GM19099 (cell line): ENCODE results near the gene BBOX1.

ENCODE experiments used
- POLR2A ChIP-seq: IDR thresholded peaks from 3 replicates; pipeline ENCODE4 v1.6.1; 2011; ENCODE audit warnings: low read depth; ENCODE audit not compliant: insufficient read length; ENCODE audit errors: extremely low read depth

BBOX1 gene

GRCh38 chr11:27057091-27057780 lies 16.6 kb downstream of the BBOX1 start:
- no peak for TF ChIP-seq POLR2A

GRCh38 chr11:27058456-27058855 lies 17.8 kb downstream of the BBOX1 start:
- no peak for TF ChIP-seq POLR2A

GRCh38 chr11:27059431-27059830 lies 18.8 kb downstream of the BBOX1 start:
- no peak for TF ChIP-seq POLR2A

DNA sequence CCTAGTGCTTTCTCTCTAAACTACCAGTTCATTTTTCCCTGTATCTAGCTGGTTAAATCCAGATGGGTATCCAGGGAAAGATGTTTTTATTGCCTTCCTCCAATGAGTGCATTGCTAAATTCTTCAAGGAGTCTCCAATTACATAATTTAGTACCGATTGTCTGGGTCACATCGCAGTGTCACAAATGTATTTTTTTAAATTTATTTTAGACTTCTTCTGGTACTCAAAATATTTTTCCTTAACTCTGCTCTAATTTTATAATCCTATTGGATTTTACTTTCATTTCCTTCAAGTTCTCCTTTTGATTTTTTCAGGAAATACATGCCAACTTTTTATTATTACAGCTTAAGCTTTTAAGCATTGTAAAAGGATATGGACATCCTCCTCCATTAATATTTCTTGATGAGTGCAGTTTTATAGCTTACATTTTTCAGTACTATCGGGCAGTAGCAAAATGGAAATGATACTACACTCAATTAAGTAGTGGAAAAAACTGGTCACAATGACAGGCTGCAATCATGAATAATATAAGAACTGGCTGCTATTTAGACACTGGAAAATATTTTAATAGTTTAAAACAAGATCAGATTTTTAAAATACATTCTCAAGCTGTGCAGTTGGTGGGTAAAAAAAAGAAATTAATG lies 20.3 kb downstream of the BBOX1 start:
- TF ChIP-seq POLR2A = no peak

DNA sequence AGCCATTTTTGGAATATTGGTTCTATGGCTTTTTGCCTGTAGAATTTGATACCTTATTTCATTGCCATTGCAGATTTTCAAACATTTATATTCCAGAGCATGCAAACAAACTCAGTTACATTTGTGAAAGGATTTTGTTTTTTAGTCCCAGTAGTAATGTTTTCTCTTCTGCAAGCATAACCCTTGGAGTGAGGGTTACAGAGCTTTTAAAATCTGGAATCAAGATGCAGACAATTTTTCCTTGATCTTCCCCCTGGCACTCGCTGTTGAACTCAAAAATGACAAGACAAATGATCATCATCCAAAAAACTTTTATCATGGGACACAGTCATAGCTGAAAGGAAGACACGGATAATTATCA lies 20.8 kb downstream of the BBOX1 start:
- no peak for TF ChIP-seq POLR2A

- TF ChIP-seq POLR2A = no peak
These were observed 23.5 kb downstream of the BBOX1 start for GRCh38 chr11:27064086-27064485.

- TF ChIP-seq POLR2A = no peak
These were observed 34.6 kb downstream of the BBOX1 start for GRCh38 chr11:27075192-27075591.

DNA sequence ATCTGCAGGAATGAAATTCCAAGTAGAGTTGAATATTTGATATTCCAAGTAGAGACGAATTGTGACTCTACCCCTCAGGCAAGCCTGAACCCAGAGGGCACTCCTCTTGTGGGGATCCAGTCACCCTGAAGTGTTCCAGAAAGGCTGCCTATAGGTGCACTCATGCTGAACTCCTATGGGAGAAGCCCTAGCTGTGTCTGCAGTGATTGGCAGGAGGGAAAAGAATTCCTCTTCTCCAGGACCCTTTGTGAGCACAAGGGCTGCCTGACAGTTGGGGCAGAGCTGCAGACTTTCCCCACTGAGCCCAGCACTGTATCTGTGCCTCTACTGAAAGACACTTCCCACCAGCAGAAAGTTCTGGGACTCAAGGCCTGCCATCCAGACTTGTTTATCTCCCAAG lies 35.0 kb downstream of the BBOX1 start:
- no peak for TF ChIP-seq POLR2A

DNA sequence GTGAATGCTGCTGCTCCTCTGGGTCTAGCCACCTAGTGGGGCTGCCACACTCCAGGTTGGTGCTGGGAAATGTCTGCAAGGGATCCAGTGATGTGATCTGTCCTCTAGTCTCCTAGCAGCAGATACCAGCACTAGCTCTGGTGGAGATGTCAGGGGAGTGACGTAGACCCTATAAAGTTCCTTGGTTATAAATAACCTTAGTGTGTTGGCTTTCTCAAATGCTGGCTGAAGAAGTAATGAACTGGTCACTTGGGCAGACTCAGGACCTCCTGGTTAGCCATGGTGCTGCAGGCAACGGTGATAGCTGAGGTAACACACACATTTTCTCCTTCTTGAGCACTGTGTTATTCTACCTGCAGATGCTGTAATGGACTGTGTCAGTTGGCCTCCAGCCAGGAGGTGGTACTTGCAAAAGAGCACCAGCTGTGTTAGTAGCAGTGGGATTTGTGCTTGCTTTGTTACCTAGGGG lies 35.5 kb downstream of the BBOX1 start:
- TF ChIP-seq POLR2A = no peak

DNA sequence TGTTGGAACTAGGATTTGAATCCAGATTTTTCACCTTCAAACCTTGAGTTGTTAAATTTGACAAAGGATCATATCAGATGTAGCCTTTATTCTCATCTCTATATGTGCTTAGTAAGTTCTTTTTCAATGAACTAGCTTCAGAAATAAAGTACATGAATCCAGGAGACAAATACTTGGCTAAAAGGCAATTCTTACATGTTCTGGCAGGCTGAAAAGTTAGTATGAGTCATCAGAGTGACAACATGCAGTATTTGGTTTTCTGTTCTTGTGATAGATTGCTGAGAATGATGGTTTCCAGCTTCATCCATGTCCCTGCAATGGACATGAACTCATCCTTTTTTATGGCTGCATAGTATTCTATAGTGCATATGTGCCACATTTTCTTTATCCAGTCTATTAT lies 40.4 kb downstream of the BBOX1 start:
- TF ChIP-seq POLR2A = no peak

DNA sequence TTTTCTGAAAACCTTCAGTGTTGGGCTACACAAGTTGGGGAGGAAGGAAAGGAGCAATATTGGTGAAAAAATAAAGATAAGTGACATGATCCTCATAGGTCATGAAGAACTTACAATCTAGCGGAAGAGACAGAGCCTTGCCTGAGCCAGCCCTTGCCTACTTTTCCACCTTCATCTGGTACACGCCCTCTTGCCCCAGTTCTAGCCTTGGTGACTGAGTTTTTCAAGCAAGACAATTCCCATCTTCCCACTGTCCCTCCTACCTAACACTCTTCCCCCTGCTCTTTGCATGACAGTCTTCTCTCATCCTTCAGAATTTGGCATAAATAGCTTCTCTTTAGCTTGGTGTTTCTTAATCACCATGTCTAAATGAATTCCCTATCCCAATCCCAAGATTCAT lies 42.6 kb downstream of the BBOX1 start:
- no peak for TF ChIP-seq POLR2A

GRCh38 chr11:27083782-27084181 lies 43.2 kb downstream of the BBOX1 start:
- no peak for TF ChIP-seq POLR2A

- no peak for TF ChIP-seq POLR2A
These were observed 43.9 kb downstream of the BBOX1 start for GRCh38 chr11:27084518-27084917.

- TF ChIP-seq POLR2A = no peak
These were observed 44.5 kb downstream of the BBOX1 start for GRCh38 chr11:27085111-27085510.

GRCh38 chr11:27085605-27086004 lies 45.0 kb downstream of the BBOX1 start:
- no peak for TF ChIP-seq POLR2A

DNA sequence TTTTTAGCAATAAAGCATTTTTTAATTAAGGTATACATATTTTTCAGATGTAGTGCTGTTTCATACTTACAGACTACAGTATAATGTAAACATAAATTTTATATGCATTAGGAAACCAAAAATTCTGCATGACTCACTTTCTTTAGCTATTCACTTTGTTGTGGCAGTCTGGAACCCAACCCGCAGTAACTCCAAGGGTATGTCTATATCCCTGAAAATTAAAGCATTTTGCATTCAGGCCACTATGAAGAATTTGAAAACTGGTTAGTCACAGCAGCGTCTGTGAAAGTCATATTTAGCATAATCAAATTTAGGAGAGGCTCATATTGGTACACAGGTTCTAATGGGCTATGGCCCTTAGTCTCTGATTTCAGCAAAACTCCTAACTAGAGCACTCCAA lies 46.8 kb downstream of the BBOX1 start:
- TF ChIP-seq POLR2A = no peak

DNA sequence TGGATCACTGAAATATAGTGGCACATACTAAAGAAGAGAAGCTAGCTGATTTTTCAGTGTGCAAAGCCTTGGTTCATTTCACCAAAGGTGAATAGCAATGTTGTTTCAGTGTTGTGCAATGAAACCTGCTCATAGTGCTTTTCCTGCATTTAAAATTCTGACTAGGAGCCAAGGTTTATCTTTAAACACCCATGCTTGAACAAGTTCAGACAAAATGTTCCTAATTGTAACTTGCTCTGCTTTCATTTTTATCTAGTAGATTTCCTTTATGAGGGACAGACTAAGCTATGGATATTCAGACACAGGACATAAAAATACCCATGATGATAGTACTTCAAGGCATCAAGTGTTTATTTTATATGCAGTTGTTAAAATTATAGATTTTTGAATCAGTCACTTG lies 47.7 kb downstream of the BBOX1 start:
- no peak for TF ChIP-seq POLR2A
